ENCODE measurements around the gene TMCO4. TPM values are rescaled to one million over a fixed set of nuclear protein-coding genes. Genes with fewer than 3 reads are reported as not detected.

TMCO4 gene
- total RNA-seq, 2 experiments from 2014 or later: 1.2 to 8.1 TPM

- no peak overlapping the region for H3K4me3 ChIP-seq (ENCODE audit: low read depth, low read length, poor library complexity, severe bottlenecking)
These were observed 156.6 kb downstream of the TMCO4 start for GRCh38 chr1:19643121-19643520.

GRCh38 chr1:19640363-19641316 is 159.1 kb downstream of the TMCO4 start:
- H3K79me2 ChIP-seq (ENCODE audit: insufficient read depth, low read depth, low read length): no peaks in the 10 kb centered on the region
- H3K4me2 ChIP-seq (ENCODE audit: low read length): no peak overlapping the region
- H3K9me3 ChIP-seq (ENCODE audit: low read length): no peaks in the 10 kb centered on the region
- no peak overlapping the region for H2AFZ ChIP-seq (ENCODE audit: low read length)
- no peak for TF ChIP-seq CTCF (conservative IDR thresholded peaks at IDR 0.05; ENCODE audit: low read length)
- TF ChIP-seq EZH2phosphoT487 (IDR thresholded peaks at IDR 0.05; ENCODE audit: borderline replicate concordance, low read depth, low read length): no peak
- ChIA-PET POLR2A (no interaction called here), CTCF (ENCODE audit: unreplicated experiment) (no interaction called here)
- H3K4me3 ChIP-seq (ENCODE audit: low read depth, low read length, poor library complexity, severe bottlenecking): no peak overlapping the region
- H3K36me3 ChIP-seq (ENCODE audit: insufficient read depth, low read length): no peaks in the 10 kb centered on the region
- H3K27ac ChIP-seq (ENCODE audit: low read depth, low read length, poor library complexity, severe bottlenecking): no peak overlapping the region
- H3K9me2 ChIP-seq (ENCODE audit: insufficient read depth, low read length): no peaks in the 10 kb centered on the region
- intact Hi-C loops (cut with micrococcal nuclease; ENCODE audit: unreplicated experiment): no loop called here
- DNase-seq (ENCODE audit: low spot score): no peak
- no peaks in the 10 kb centered on the region for H3K4me1 ChIP-seq (ENCODE audit: insufficient read depth, low read length, poor library complexity, severe bottlenecking)
- H4K20me1 ChIP-seq (ENCODE audit: insufficient read depth, low read length): no peaks in the 10 kb centered on the region
- no TSS peak for BruUV-seq (replicated peaks)

More at GRCh38 chr1:19643121-19643520, 156.6 kb downstream of the TMCO4 start:
- Histone ChIP-seq H3K4me2 (ENCODE audit: low read length) (no peak overlapping the region), H3K9me2 (ENCODE audit: insufficient read depth, low read length) (no peaks in the 10 kb centered on the region), H2AFZ (ENCODE audit: low read length) (no peak overlapping the region), H3K27ac (ENCODE audit: low read depth, low read length, poor library complexity, severe bottlenecking) (no peak overlapping the region), H3K9me3 (ENCODE audit: low read length) (no peaks in the 10 kb centered on the region), H3K4me1 (ENCODE audit: insufficient read depth, low read length, poor library complexity, severe bottlenecking) (no peaks in the 10 kb centered on the region), H4K20me1 (ENCODE audit: insufficient read depth, low read length) (no peaks in the 10 kb centered on the region), H3K79me2 (ENCODE audit: insufficient read depth, low read depth, low read length) (no peaks in the 10 kb centered on the region), H3K36me3 (ENCODE audit: insufficient read depth, low read length) (no peaks in the 10 kb centered on the region)
- DNase-seq (ENCODE audit: low spot score): no peak
- no TSS peak for BruUV-seq (replicated peaks)
- TF ChIP-seq EZH2phosphoT487 (IDR thresholded peaks at IDR 0.05; ENCODE audit: borderline replicate concordance, low read depth, low read length) (no peak), CTCF (conservative IDR thresholded peaks at IDR 0.05; ENCODE audit: low read length) (no peak)
- POLR2A ChIA-PET: no interaction called here
- intact Hi-C loops (cut with micrococcal nuclease; ENCODE audit: unreplicated experiment): no loop called here
- CTCF ChIA-PET (ENCODE audit: unreplicated experiment): no interaction called here

- ChIA-PET CTCF (ENCODE audit: unreplicated experiment) (no interaction called here), POLR2A (no interaction called here)
- no peak overlapping the region for H2AFZ ChIP-seq (ENCODE audit: low read length)
- H3K79me2 ChIP-seq (ENCODE audit: insufficient read depth, low read depth, low read length): no peaks in the 10 kb centered on the region
- TF ChIP-seq EZH2phosphoT487 (IDR thresholded peaks at IDR 0.05; ENCODE audit: borderline replicate concordance, low read depth, low read length) (no peak), CTCF (conservative IDR thresholded peaks at IDR 0.05; ENCODE audit: low read length) (no peak)
- no peaks in the 10 kb centered on the region for H3K4me1 ChIP-seq (ENCODE audit: insufficient read depth, low read length, poor library complexity, severe bottlenecking)
- DNase-seq (ENCODE audit: low spot score): no peak
- H3K9me2 ChIP-seq (ENCODE audit: insufficient read depth, low read length): no peaks in the 10 kb centered on the region
- BruUV-seq (replicated peaks): no TSS peak
- no peak overlapping the region for H3K27ac ChIP-seq (ENCODE audit: low read depth, low read length, poor library complexity, severe bottlenecking)
- H4K20me1 ChIP-seq (ENCODE audit: insufficient read depth, low read length): no peaks in the 10 kb centered on the region
- no peaks in the 10 kb centered on the region for H3K36me3 ChIP-seq (ENCODE audit: insufficient read depth, low read length)
- H3K4me2 ChIP-seq (ENCODE audit: low read length): no peak overlapping the region
- H3K4me3 ChIP-seq (ENCODE audit: low read depth, low read length, poor library complexity, severe bottlenecking): no peak overlapping the region
- intact Hi-C loops (cut with micrococcal nuclease; ENCODE audit: unreplicated experiment): no loop called here
- H3K9me3 ChIP-seq (ENCODE audit: low read length): no peaks in the 10 kb centered on the region
These were observed 159.7 kb downstream of the TMCO4 start for GRCh38 chr1:19639999-19640362.
